Breast epithelium (tissue), 4 donors: ENCODE measurements around the gene HIVEP2. TPM values are rescaled to one million over a fixed set of nuclear protein-coding genes. Genes with fewer than 3 reads are reported as not detected.

ENCODE experiments used
- DNase-seq, 2 donors: peaks; one replicate each; pipeline ENCODE4 v3.0.0-alpha.2; 2019; ENCODE audit warnings: low spot score in 2 of 2
- H3K27ac ChIP-seq, 2 donors: fragments of 200-600 bp; sonication (generic) in 1 of 2; one replicate each; pipeline ENCODE4 v1.5.1; 2016 to 2019; ENCODE audit warnings: mild to moderate bottlenecking in 1 of 2
- H3K27me3 ChIP-seq, 2 donors: fragments of 200-600 bp; sonication (generic) in 1 of 2; one replicate each; pipeline versions ENCODE4 v1.5.1 to v1.6.0; 2017 to 2019; ENCODE audit warnings: control low read depth in 1 of 2, mild to moderate bottlenecking in 1 of 2
- H3K36me3 ChIP-seq: fragments of 200-600 bp; one replicate; pipeline ENCODE4 v1.5.1; 2019
- H3K4me1 ChIP-seq, 2 donors: fragments of 200-600 bp; sonication (generic); one replicate each; pipeline ENCODE4 v1.5.1; 2016 to 2019; ENCODE audit warnings: control low read depth in 1 of 2
- H3K4me3 ChIP-seq, 3 donors: fragments of 200-600 bp; sonication (generic); 1 replicate in 2 of 3; 2 replicates in 1 of 3; pipeline ENCODE4 v1.5.1; 2016 to 2019; ENCODE audit warnings: mild to moderate bottlenecking in 3 of 3, moderate library complexity in 2 of 3
- H3K9me3 ChIP-seq, 2 donors: fragments of 200-600 bp; sonication (generic) in 1 of 2; one replicate each; pipeline ENCODE4 v1.5.1; 2016 to 2019; ENCODE audit warnings: control low read depth in 1 of 2
- POLR2A ChIP-seq: fragments of 450-650 bp; IDR thresholded peaks from one replicate; pipeline ENCODE4 v1.6.1; 2016; ENCODE audit warnings: antibody characterized with exemption, mild to moderate bottlenecking, moderate library complexity
- POLR2AphosphoS5 ChIP-seq, 3 donors: sonication (generic); formaldehyde crosslinking; IDR thresholded peaks; one replicate each; pipeline ENCODE4 v1.6.1; 2017; ENCODE audit warnings: antibody characterized with exemption in 3 of 3
- intact Hi-C: fragments of 100-400 bp; cut with DNase I; formaldehyde crosslinking; loops from one replicate; pipeline ENCODE4 v1.15.1; 2023; ENCODE audit warnings: low total_unique reads
- total RNA-seq, 3 donors: library from RNA; depleted of rRNA; stranded (reverse); fragments of >200 nt; gene quantifications; one replicate each; pipeline ENCODE4 v1.1.0, GENCODE V29; 2016
- TF ChIP-seq, protein P1 (sequence below), 3 donors: fragments of 450-650 bp; IDR thresholded peaks; one replicate each; pipeline ENCODE4 v1.5.1; 2016 to 2017; ENCODE audit warnings: antibody characterized with exemption in 3 of 3, mild to moderate bottlenecking in 3 of 3, moderate library complexity in 3 of 3

HIVEP2 gene
- total RNA-seq, 3 donors from 2014 or later = 20.6 to 25.0 (median 23.9) TPM

- Histone ChIP-seq H3K27ac (no peak overlapping the region), H3K4me1 (no peaks in the 10 kb centered on the region), H3K27me3 (no peaks in the 10 kb centered on the region), H3K4me3 (no peak overlapping the region), H3K36me3 (no peaks in the 10 kb centered on the region), H3K9me3 (no peaks in the 10 kb centered on the region)
- TF ChIP-seq POLR2AphosphoS5 (IDR thresholded peaks at IDR 0.05) (no peak), POLR2A (no peak)
- TF ChIP-seq, protein P1, sequence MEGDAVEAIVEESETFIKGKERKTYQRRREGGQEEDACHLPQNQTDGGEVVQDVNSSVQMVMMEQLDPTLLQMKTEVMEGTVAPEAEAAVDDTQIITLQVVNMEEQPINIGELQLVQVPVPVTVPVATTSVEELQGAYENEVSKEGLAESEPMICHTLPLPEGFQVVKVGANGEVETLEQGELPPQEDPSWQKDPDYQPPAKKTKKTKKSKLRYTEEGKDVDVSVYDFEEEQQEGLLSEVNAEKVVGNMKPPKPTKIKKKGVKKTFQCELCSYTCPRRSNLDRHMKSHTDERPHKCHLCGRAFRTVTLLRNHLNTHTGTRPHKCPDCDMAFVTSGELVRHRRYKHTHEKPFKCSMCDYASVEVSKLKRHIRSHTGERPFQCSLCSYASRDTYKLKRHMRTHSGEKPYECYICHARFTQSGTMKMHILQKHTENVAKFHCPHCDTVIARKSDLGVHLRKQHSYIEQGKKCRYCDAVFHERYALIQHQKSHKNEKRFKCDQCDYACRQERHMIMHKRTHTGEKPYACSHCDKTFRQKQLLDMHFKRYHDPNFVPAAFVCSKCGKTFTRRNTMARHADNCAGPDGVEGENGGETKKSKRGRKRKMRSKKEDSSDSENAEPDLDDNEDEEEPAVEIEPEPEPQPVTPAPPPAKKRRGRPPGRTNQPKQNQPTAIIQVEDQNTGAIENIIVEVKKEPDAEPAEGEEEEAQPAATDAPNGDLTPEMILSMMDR (IDR thresholded peaks at IDR 0.05) = no peak
- no peak for DNase-seq
- intact Hi-C loops = no loop called here
Observed at GRCh38 chr6:142968601-142969000, 23.6 kb upstream of the HIVEP2 start.

DNA sequence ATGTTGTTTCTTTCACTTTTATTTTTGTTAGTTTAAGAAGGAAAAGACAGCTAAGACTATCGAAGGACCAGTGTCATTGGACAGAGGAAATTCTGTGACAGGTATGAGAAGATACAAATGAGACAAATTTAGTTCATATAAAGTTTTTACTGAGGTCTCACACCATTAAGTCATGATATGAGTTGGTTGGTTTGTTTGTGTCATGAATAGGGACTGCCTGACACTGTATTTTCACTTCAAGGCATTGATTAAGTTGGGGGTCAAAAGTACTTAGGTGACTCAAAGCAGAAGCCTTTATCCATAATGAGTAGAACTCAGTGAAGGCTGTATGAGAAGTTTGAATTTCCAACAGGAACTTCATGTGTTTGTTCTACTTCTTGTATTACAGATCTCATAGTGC, 21.3 kb upstream of the HIVEP2 start:
- Histone ChIP-seq H3K36me3 (no peaks in the 10 kb centered on the region), H3K27me3 (no peaks in the 10 kb centered on the region), H3K4me1 (no peaks in the 10 kb centered on the region), H3K4me3 (no peak overlapping the region), H3K27ac (no peak overlapping the region), H3K9me3 (no peaks in the 10 kb centered on the region)
- intact Hi-C loops = loop anchor here (2.0 kb wide), 1 partner anchor 37 kb away; no protein-coding TSS in a partner anchor
- TF ChIP-seq, protein P1 (IDR thresholded peaks at IDR 0.05) = no peak
- TF ChIP-seq POLR2AphosphoS5 (IDR thresholded peaks at IDR 0.05) (no peak), POLR2A (no peak)
- no peak for DNase-seq

DNA sequence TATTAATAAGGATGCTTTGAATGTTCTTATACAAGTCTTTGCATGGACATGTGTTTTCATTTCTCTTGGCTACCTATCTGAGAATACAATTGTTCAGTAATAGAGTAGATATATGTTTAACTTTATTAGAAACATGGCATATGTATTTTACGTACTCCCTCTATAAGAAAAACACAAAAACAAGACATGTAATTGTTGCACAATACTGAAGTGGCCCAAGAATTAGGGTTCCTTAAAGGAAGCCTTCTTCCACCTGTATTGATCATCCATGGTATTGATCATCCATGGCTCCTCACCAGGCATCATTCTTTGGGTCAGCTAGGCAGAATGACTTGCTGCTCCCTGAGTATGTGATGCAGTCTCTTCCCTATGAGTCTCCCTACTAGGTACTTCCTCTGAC, 20.2 kb upstream of the HIVEP2 start:
- H3K4me3 ChIP-seq = no peak overlapping the region
- H3K27ac ChIP-seq = no peak overlapping the region
- H3K36me3 ChIP-seq = no peaks in the 10 kb centered on the region
- TF ChIP-seq POLR2A = no peak
- TF ChIP-seq, protein P1 (IDR thresholded peaks at IDR 0.05) = no peak
- no peak for TF ChIP-seq POLR2AphosphoS5 (IDR thresholded peaks at IDR 0.05)
- H3K4me1 ChIP-seq = no peaks in the 10 kb centered on the region
- intact Hi-C loops = no loop called here
- no peaks in the 10 kb centered on the region for H3K27me3 ChIP-seq
- no peak for DNase-seq
- no peaks in the 10 kb centered on the region for H3K9me3 ChIP-seq

DNA sequence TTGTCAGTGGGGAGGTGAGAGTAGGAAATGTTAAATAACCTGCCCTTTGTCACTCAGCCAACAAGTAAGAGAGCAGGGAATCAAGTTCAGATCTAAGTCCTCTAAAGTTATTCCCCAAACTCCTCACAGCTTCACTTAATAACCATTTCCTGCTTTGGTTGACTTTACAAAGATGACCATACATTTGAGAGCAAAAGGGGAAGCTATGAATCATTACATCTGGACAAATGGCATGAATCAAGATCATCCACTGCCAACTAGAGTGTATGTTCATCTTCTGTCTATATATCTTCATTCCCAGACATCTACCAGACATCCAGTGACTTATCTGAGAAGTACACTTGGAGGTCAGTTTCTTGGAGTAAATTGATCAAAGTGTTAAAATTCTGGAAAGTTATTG, 15.1 kb upstream of the HIVEP2 start:
- no peak overlapping the region for H3K4me3 ChIP-seq
- no peaks in the 10 kb centered on the region for H3K27me3 ChIP-seq
- intact Hi-C loops = no loop called here
- H3K9me3 ChIP-seq = no peaks in the 10 kb centered on the region
- no peak overlapping the region for H3K27ac ChIP-seq
- no peaks in the 10 kb centered on the region for H3K36me3 ChIP-seq
- TF ChIP-seq, protein P1 (IDR thresholded peaks at IDR 0.05) = no peak
- TF ChIP-seq POLR2A (no peak), POLR2AphosphoS5 (IDR thresholded peaks at IDR 0.05) (no peak)
- no peak for DNase-seq
- H3K4me1 ChIP-seq = no peaks in the 10 kb centered on the region

- no peak for DNase-seq
- no peak overlapping the region for H3K27ac ChIP-seq
- intact Hi-C loops = no loop called here
- no peaks in the 10 kb centered on the region for H3K9me3 ChIP-seq
- no peaks in the 10 kb centered on the region for H3K4me1 ChIP-seq
- TF ChIP-seq POLR2A = no peak
- no peak for TF ChIP-seq POLR2AphosphoS5 (IDR thresholded peaks at IDR 0.05)
- TF ChIP-seq, protein P1 (IDR thresholded peaks at IDR 0.05) = no peak
- no peaks in the 10 kb centered on the region for H3K27me3 ChIP-seq
- H3K4me3 ChIP-seq = no peak overlapping the region
- no peaks in the 10 kb centered on the region for H3K36me3 ChIP-seq
Observed at GRCh38 chr6:142958343-142958742, 13.4 kb upstream of the HIVEP2 start.
